Body of pancreas (tissue), 4 donors: ENCODE results near the gene ESRRA.

Experiments used
- CTCF ChIP-seq, 7 experiments: fragments of 450-650 bp in 4 of 7; fragments of 200-600 bp in 3 of 7; sonication (generic) in 3 of 7; IDR thresholded peaks; one replicate each; pipeline ENCODE4 v1.5.1; 2016 to 2019; ENCODE audit warnings: antibody characterized with exemption in 7 of 7
- POLR2A ChIP-seq, 3 donors: fragments of 450-650 bp; IDR thresholded peaks; one replicate each; pipeline ENCODE4 v1.6.1; 2016; ENCODE audit warnings: antibody characterized with exemption in 3 of 3, mild to moderate bottlenecking in 2 of 3

GRCh38 chr11:64261556-64262080, 43.7 kb upstream of the ESRRA start:
- TF ChIP-seq CTCF (IDR thresholded peaks at IDR 0.05) (no peak), POLR2A (IDR thresholded peaks at IDR 0.05) (no peak)
